K562 (cell line): ENCODE results near the gene PPP1R9A. TPM values are rescaled to one million over a fixed set of nuclear protein-coding genes. Genes with fewer than 3 reads are reported as not detected.
"Not testable (repeated sequence)": the region's sequence is repeated elsewhere in the genome, so short reads cannot be mapped to it uniquely, and the experiment has no call there.

Experiments used
- ATAC-seq: fragments of 200-7000 bp; cut with Tn5 transposase; 3 replicates; pipeline ENCODE4 v1.9.1; 2020; ENCODE audit warnings: moderate library complexity
- BruUV-seq: library from RNA; stranded (reverse); fragments of 400-500 nt; replicated peaks from 2 replicates; lab custom pipeline; 2021; lab: Mats Ljungman, UMichigan
- CTCF ChIA-PET: fragments of 300-600 bp; formaldehyde crosslinking; extraction: SDS; loops from one replicate; lab custom pipeline; 2021; ENCODE audit warnings: low intra/inter-chr PET ratio; lab: Yijun Ruan, JAX
- POLR2A ChIA-PET: fragments of 300-600, 350-650 bp; sonication (Branson Sonifier 250); formaldehyde crosslinking; extraction: SDS; loops from one replicate; lab custom pipeline; 2021; ENCODE audit warnings: antibody characterized with exemption, inconsistent platforms; lab: Yijun Ruan, JAX
- DNase-seq, 4 experiments: peaks; one replicate each; pipeline versions ENCODE4 v3.0.0 to v3.0.0-alpha.2; 2011 to 2018; ENCODE audit warnings: low spot score in 3 of 4, mixed read lengths in 3 of 4; ENCODE audit errors: extremely low read depth in 1 of 4
- FAIRE-seq: peaks from 2 replicates; lab custom pipeline; 2011; peaks lifted over from hg19 to GRCh38; lab: Jason Lieb, UNC
- H2AFZ ChIP-seq: 2 replicates; pipeline ENCODE4 v1.6.0; 2011; ENCODE audit warnings: low read depth, low read length, control low read depth, inconsistent platforms
- H3K27ac ChIP-seq: fragments of 200-600 bp; 3 replicates; pipeline ENCODE4 v1.8.0; 2011; ENCODE audit warnings: low read depth, mild to moderate bottlenecking, control low read depth, inconsistent platforms, low read length, moderate library complexity, mixed read lengths; ENCODE audit errors: extremely low read depth
- H3K27me3 ChIP-seq, 2 experiments: fragments of 300-600 bp in 1 of 2; 2 replicates in 1 of 2; 3 replicates in 1 of 2; pipeline versions ENCODE4 v1.6.0 to v1.8.0; 2011; ENCODE audit warnings: inconsistent platforms in 2 of 2, low read length in 2 of 2, mild to moderate bottlenecking in 1 of 2, mixed read lengths in 1 of 2, moderate library complexity in 1 of 2; ENCODE audit not compliant: control insufficient read depth in 2 of 2, insufficient read depth in 2 of 2
- H3K36me3 ChIP-seq: fragments of 300-600 bp; 3 replicates; pipeline ENCODE4 v1.8.0; 2011; ENCODE audit warnings: mild to moderate bottlenecking, low read length, inconsistent platforms; ENCODE audit not compliant: control insufficient read depth, insufficient read depth
- H3K4me1 ChIP-seq, 2 experiments: fragments of 200-600 bp in 1 of 2; replicated peaks in 1 of 2; 2 replicates in 1 of 2; 3 replicates in 1 of 2; pipeline versions ENCODE4 v1.5.1 to v1.8.0; 2011; ENCODE audit warnings: inconsistent platforms in 2 of 2, low read length in 2 of 2, mild to moderate bottlenecking in 1 of 2, mixed read lengths in 1 of 2, moderate library complexity in 1 of 2; ENCODE audit not compliant: control insufficient read depth in 2 of 2, insufficient read depth in 2 of 2
- H3K4me2 ChIP-seq: 2 replicates; pipeline ENCODE4 v1.6.1; 2011; ENCODE audit warnings: low read length, control low read depth, inconsistent platforms, mixed read lengths; ENCODE audit not compliant: insufficient read depth
- H3K4me3 ChIP-seq: fragments of 200-600 bp; sonication (generic), shearing (Covaris generic); 2 replicates; pipeline ENCODE4 v1.5.1; 2016; ENCODE audit warnings: control low read depth, inconsistent platforms
- H3K79me2 ChIP-seq: fragments of 200-600 bp; 3 replicates; pipeline ENCODE4 v1.8.0; 2011; ENCODE audit warnings: low read length, inconsistent platforms; ENCODE audit not compliant: control insufficient read depth, insufficient read depth
- H3K9ac ChIP-seq, 2 experiments: 2 replicates each; pipeline versions ENCODE4 v1.6.0 to v1.6.1; 2011; ENCODE audit warnings: low read depth in 2 of 2, low read length in 2 of 2, control low read depth in 1 of 2, inconsistent platforms in 1 of 2, mild to moderate bottlenecking in 1 of 2, mixed read lengths in 1 of 2; ENCODE audit not compliant: insufficient read depth in 1 of 2
- H3K9me1 ChIP-seq: one replicate; pipeline ENCODE4 v1.6.0; 2011; ENCODE audit warnings: inconsistent platforms, mild to moderate bottlenecking, low read length, moderate library complexity; ENCODE audit not compliant: control insufficient read depth, insufficient read depth
- H3K9me3 ChIP-seq: replicated peaks from 2 replicates; pipeline ENCODE4 v1.5.1; 2011; ENCODE audit warnings: low read depth, low read length, inconsistent platforms; ENCODE audit not compliant: control insufficient read depth, insufficient read depth
- H4K20me1 ChIP-seq: replicated peaks from 2 replicates; pipeline ENCODE4 v1.6.1; 2011; ENCODE audit warnings: low read length, inconsistent platforms, mixed read lengths; ENCODE audit not compliant: control insufficient read depth, insufficient read depth
- ESRRB ChIP-seq: fragments of 250-450 bp; sonication (Bioruptor Pico); IDR thresholded peaks from 2 replicates; pipeline ENCODE4 v1.5.0; 2020; ENCODE audit warnings: mild to moderate bottlenecking, moderate library complexity, borderline replicate concordance
- NCOA6 ChIP-seq: fragments of 450-650 bp; IDR thresholded peaks from 2 replicates; pipeline ENCODE4 v1.6.1; 2017; ENCODE audit warnings: mild to moderate bottlenecking
- TAL1 ChIP-seq: fragments of 450-650 bp; IDR thresholded peaks from 2 replicates; pipeline ENCODE4 v1.6.1; 2016; ENCODE audit warnings: mild to moderate bottlenecking
- ZFP36 ChIP-seq: fragments of 150-350 bp; IDR thresholded peaks from 2 replicates; pipeline ENCODE4 v1.6.1; 2018; ENCODE audit warnings: low read length, low read depth; ENCODE audit not compliant: partially characterized antibody
- WGBS: fragments of 100-300 bp; shearing (Covaris generic); methylation state at CpG from one replicate; pipeline ENCODE4 v1.1.6; 2016; ENCODE audit warnings: low coverage, mixed read lengths; ENCODE audit not compliant: insufficient coverage; ENCODE audit errors: missing lambda C conversion rate; 5-methylcytosine and 5-hydroxymethylcytosine counted together
- in situ Hi-C: fragments of 300-500 bp; cut with MboI; formaldehyde crosslinking; loops from 4 replicates; pipeline ENCODE4 v1.15.0; 2018; ENCODE audit warnings: inconsistent platforms, mixed read lengths
- intact Hi-C: fragments of 100-400 bp; cut with micrococcal nuclease; formaldehyde crosslinking; loops from 2 replicates; pipeline ENCODE4 v1.14.2; 2022
- polyA plus RNA-seq, 8 experiments: library from polyadenylated mRNA; depleted of rRNA in 4 of 8; stranded (reverse) in 5 of 8; unstranded in 3 of 8; fragments of >200 nt; fragmentation: Nextera tagmentation in 2 of 8; fragmentation: Illumina TruSeq in 1 of 8; extraction: Ambion mirVana in 2 of 8; extraction: Trizol in 1 of 8; gene quantifications; 2 replicates each; pipeline versions ENCODE4 v1.2.1 to v1.2.3, GENCODE V29; 2011 to 2014; ENCODE audit warnings: inconsistent platforms in 1 of 8, missing spikeins in 1 of 8
- total RNA-seq, 7 experiments: library from RNA; depleted of rRNA in 6 of 7; stranded (reverse); fragments of >200 nt in 6 of 7; fragmentation: Illumina TruSeq in 2 of 7; extraction: Trizol in 2 of 7; gene quantifications; 2 replicates each; pipeline versions ENCODE4 v1.2.1 to v1.2.3, GENCODE V29; 2011 to 2021; ENCODE audit warnings: low replicate concordance in 1 of 7
- TF ChIP-seq, protein P1 (sequence below), 2 experiments: fragments of 450-650 bp; IDR thresholded peaks; 2 replicates each; pipeline ENCODE4 v1.6.1; 2018; ENCODE audit warnings: mild to moderate bottlenecking in 2 of 2, low read depth in 1 of 2; ENCODE audit not compliant: partially characterized antibody in 2 of 2

The PPP1R9A gene
- total and polyA plus RNA-seq, 9 of the 15 experiments (the other 6 are each of a cell fraction or from before 2014, with no cell fraction given) = 0.24 TPM; not detected in 8

DNA sequence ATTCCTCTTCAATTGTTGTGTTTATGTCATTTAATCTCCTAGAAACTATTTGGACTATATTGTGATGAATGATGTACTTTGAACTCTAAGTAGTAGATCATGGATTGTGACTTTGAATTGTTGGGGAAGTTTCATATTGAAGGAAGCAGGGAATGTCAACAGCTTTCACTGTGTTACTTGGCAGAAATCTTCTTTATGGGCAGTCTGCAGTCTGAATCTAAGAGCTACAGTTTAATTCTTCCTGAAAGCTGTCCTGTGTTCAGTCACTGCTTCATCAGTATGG is 91.6 kb downstream of the PPP1R9A start (continued):
- TF ChIP-seq, protein P1, sequence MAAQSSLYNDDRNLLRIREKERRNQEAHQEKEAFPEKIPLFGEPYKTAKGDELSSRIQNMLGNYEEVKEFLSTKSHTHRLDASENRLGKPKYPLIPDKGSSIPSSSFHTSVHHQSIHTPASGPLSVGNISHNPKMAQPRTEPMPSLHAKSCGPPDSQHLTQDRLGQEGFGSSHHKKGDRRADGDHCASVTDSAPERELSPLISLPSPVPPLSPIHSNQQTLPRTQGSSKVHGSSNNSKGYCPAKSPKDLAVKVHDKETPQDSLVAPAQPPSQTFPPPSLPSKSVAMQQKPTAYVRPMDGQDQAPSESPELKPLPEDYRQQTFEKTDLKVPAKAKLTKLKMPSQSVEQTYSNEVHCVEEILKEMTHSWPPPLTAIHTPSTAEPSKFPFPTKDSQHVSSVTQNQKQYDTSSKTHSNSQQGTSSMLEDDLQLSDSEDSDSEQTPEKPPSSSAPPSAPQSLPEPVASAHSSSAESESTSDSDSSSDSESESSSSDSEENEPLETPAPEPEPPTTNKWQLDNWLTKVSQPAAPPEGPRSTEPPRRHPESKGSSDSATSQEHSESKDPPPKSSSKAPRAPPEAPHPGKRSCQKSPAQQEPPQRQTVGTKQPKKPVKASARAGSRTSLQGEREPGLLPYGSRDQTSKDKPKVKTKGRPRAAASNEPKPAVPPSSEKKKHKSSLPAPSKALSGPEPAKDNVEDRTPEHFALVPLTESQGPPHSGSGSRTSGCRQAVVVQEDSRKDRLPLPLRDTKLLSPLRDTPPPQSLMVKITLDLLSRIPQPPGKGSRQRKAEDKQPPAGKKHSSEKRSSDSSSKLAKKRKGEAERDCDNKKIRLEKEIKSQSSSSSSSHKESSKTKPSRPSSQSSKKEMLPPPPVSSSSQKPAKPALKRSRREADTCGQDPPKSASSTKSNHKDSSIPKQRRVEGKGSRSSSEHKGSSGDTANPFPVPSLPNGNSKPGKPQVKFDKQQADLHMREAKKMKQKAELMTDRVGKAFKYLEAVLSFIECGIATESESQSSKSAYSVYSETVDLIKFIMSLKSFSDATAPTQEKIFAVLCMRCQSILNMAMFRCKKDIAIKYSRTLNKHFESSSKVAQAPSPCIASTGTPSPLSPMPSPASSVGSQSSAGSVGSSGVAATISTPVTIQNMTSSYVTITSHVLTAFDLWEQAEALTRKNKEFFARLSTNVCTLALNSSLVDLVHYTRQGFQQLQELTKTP (IDR thresholded peaks at IDR 0.05; ENCODE audit: low read depth in 1 of 2, partially characterized antibody in 2 of 2) = no peak
- no peak for TF ChIP-seq ESRRB (CRISPR knock-in tag)
- no peak for TF ChIP-seq NCOA6
- no peak for TF ChIP-seq ZFP36
- TF ChIP-seq TAL1 = no peak

DNA sequence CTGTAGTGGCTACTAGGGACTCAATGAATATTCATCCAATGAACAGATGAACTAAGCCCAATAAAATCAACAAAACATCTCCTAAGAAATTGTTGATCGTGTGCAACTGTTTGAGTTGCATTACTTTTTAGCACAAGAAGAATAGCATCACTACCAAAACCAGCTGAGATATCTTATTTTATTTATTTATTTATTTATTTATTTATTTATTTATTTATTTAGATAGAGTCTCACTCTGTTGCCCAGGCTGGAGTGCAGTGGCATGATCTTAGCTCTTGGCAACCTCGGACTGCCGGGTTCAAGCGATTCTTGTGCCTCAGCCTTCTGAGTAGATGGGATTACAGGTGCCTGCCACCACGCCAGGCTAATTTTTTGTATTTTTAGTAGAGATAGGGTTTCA is 92.2 kb downstream of the PPP1R9A start:
- WGBS = 3% methylated on average over 5 of the region's 5 CpGs
- H3K36me3 ChIP-seq, H2AFZ ChIP-seq, intact Hi-C loops, DNase-seq, H3K4me2 ChIP-seq, H3K27ac ChIP-seq, FAIRE-seq, H3K9me1 ChIP-seq, H3K4me1 ChIP-seq, H3K4me3 ChIP-seq, ATAC-seq, H3K79me2 ChIP-seq, H4K20me1 ChIP-seq, H3K9ac ChIP-seq, BruUV-seq, H3K27me3 ChIP-seq, POLR2A ChIA-PET, in situ Hi-C loops, CTCF ChIA-PET, H3K9me3 ChIP-seq: not testable (repeated sequence)
